Gastrocnemius medialis (tissue), 4 donors: Measurements from ENCODE around the gene ZSCAN16.

Experiments used
- POLR2A ChIP-seq, 2 donors: fragments of 450-650 bp; IDR thresholded peaks; one replicate each; pipeline ENCODE4 v1.6.1; 2017; ENCODE audit warnings: antibody characterized with exemption in 2 of 2, mild to moderate bottlenecking in 2 of 2, moderate library complexity in 2 of 2
- TF ChIP-seq, protein P1 (sequence below), 5 experiments: fragments of 450-650 bp in 3 of 5; fragments of 200-600 bp in 2 of 5; sonication (generic) in 2 of 5; IDR thresholded peaks in 4 of 5; conservative IDR thresholded peaks in 1 of 5; 1 replicate in 4 of 5; 2 replicates in 1 of 5; pipeline ENCODE4 v1.5.1; 2016 to 2019; ENCODE audit warnings: antibody characterized with exemption in 5 of 5, mild to moderate bottlenecking in 3 of 5, moderate library complexity in 3 of 5

DNA sequence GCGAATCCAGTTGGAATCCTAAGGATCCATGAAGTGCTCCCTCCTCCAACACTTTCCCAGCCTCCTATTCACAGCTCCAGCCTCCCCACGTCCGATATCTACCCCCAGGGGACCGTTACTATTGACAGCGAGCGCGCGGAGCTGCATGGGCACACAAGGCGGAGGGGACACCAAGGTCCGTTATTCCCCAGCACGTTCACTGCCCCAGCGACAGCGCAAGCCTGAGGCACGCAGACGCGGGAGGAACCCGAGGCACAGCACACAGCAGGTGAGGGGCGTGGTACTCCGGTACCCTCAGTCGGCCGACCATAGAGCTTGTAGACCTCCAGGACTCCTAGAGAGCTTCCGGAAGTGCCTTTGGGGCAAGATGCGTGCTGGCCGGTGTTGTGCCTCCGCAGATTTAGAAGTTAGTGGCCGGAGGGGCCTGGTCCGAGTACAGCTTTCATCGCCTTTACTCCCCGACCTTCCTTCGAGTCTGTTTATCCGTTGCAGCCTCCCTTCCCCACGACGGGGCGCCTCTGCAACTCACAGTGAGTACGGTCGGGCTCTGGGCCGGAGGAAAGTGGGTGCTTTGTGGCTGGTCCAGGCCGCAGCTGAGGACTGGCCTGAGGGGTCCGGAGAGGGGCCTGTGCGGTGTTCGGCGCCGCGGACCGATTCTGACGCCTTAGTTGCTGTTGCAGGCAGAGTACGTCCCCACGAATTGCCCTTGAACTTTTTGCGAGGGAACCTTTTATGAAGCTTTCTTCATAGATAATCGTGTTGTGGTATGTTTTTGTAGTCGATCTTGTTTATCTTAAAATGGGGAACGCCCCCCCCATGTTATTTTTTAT lies 17.3 kb downstream of the ZSCAN16 start, which contains the start of gene ZKSCAN8:
- TF ChIP-seq, protein P1, sequence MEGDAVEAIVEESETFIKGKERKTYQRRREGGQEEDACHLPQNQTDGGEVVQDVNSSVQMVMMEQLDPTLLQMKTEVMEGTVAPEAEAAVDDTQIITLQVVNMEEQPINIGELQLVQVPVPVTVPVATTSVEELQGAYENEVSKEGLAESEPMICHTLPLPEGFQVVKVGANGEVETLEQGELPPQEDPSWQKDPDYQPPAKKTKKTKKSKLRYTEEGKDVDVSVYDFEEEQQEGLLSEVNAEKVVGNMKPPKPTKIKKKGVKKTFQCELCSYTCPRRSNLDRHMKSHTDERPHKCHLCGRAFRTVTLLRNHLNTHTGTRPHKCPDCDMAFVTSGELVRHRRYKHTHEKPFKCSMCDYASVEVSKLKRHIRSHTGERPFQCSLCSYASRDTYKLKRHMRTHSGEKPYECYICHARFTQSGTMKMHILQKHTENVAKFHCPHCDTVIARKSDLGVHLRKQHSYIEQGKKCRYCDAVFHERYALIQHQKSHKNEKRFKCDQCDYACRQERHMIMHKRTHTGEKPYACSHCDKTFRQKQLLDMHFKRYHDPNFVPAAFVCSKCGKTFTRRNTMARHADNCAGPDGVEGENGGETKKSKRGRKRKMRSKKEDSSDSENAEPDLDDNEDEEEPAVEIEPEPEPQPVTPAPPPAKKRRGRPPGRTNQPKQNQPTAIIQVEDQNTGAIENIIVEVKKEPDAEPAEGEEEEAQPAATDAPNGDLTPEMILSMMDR (IDR thresholded peaks at IDR 0.05 in 4 of 5, conservative IDR thresholded peaks at IDR 0.05 in 1 of 5), result no peak
- peak; percentile 32 to 33 for TF ChIP-seq POLR2A (IDR thresholded peaks at IDR 0.05)
